Smooth muscle cell (in vitro differentiated cells): ENCODE measurements around the gene PCBP1. TPM values are rescaled to one million over a fixed set of nuclear protein-coding genes. Genes with fewer than 3 reads are reported as not detected.

Source experiments
- DNase-seq: peaks from one replicate; lab custom pipeline; 2025; ENCODE audit not compliant: unreplicated experiment; lab: John Stamatoyannopoulos, UW
- H2AFZ ChIP-seq: fragments of 200-600 bp; sonication (generic); 2 replicates; pipeline ENCODE4 v1.6.0; 2016; ENCODE audit warnings: antibody characterized with exemption, low read depth, mild to moderate bottlenecking
- H3F3A ChIP-seq: fragments of 200-600 bp; sonication (generic); 2 replicates; pipeline ENCODE4 v1.6.0; 2017; ENCODE audit warnings: antibody characterized with exemption, low read depth
- H3K27ac ChIP-seq: fragments of 200-600 bp; sonication (generic); 2 replicates; pipeline ENCODE4 v1.5.1; 2016; ENCODE audit warnings: low read depth, mild to moderate bottlenecking
- H3K27me3 ChIP-seq: fragments of 200-600 bp; sonication (generic); 2 replicates; pipeline ENCODE4 v1.6.1; 2016; ENCODE audit warnings: low read depth, mild to moderate bottlenecking
- H3K36me3 ChIP-seq: fragments of 200-600 bp; sonication (generic); 2 replicates; pipeline ENCODE4 v1.5.1; 2016; ENCODE audit warnings: low read depth
- H3K4me1 ChIP-seq: fragments of 200-600 bp; sonication (generic); 2 replicates; pipeline ENCODE4 v1.5.1; 2016; ENCODE audit warnings: low read depth
- H3K4me2 ChIP-seq: fragments of 200-600 bp; sonication (generic); 2 replicates; pipeline ENCODE4 v1.6.0; 2016; ENCODE audit warnings: mild to moderate bottlenecking
- H3K4me3 ChIP-seq: fragments of 200-600 bp; sonication (generic); 2 replicates; pipeline ENCODE4 v1.5.1; 2016; ENCODE audit warnings: mild to moderate bottlenecking
- H3K79me2 ChIP-seq: fragments of 200-600 bp; sonication (generic); 2 replicates; pipeline ENCODE4 v1.6.0; 2016; ENCODE audit warnings: low read depth, mild to moderate bottlenecking
- H3K9ac ChIP-seq: fragments of 200-600 bp; sonication (generic); 2 replicates; pipeline ENCODE4 v1.6.0; 2016; ENCODE audit warnings: low read depth
- H3K9me3 ChIP-seq: fragments of 200-600 bp; sonication (generic); replicated peaks from 2 replicates; pipeline ENCODE4 v1.5.1; 2016; ENCODE audit warnings: low read depth
- H4K20me1 ChIP-seq: fragments of 200-600 bp; sonication (generic); 2 replicates; pipeline ENCODE4 v1.6.0; 2016; ENCODE audit warnings: low read depth
- CTCF ChIP-seq: fragments of 200-600 bp; sonication (generic); IDR thresholded peaks from 2 replicates; pipeline ENCODE4 v1.5.1; 2017; ENCODE audit warnings: borderline replicate concordance, mild to moderate bottlenecking, antibody characterized with exemption; ENCODE audit not compliant: insufficient read depth, poor library complexity, severe bottlenecking
- WGBS: methylation state at CpG from one replicate; pipeline ENCODE4 v1.1.7; 2016; ENCODE audit warnings: low lambda C conversion rate; 5-methylcytosine and 5-hydroxymethylcytosine counted together
- polyA plus RNA-seq: library from polyadenylated mRNA; unstranded; fragments of >200 nt; fragmentation: Nextera tagmentation; extraction: Ambion mirVana; gene quantifications from 2 replicates; pipeline ENCODE4 v1.2.1, GENCODE V29; 2016
- total RNA-seq: library from RNA; depleted of rRNA; stranded (reverse); fragments of >200 nt; gene quantifications from 2 replicates; pipeline ENCODE4 v1.2.3, GENCODE V29; 2014

Gene PCBP1
- total and polyA plus RNA-seq, 2 experiments from 2014 or later = 109 to 145 TPM

GRCh38 chr2:70042246-70042645, 45.0 kb upstream of the PCBP1 start:
- H3K36me3 ChIP-seq = no peaks in the 10 kb centered on the region
- no peak overlapping the region for H2AFZ ChIP-seq
- H3K9me3 ChIP-seq = no peaks in the 10 kb centered on the region
- H3K4me2 ChIP-seq = no peak overlapping the region
- no peak overlapping the region for H3K27ac ChIP-seq
- no peak for TF ChIP-seq CTCF
- no peak overlapping the region for H3K9ac ChIP-seq
- no peaks in the 10 kb centered on the region for H3K27me3 ChIP-seq
- H3K4me3 ChIP-seq = no peak overlapping the region
- WGBS = 100% methylated on average over 2 of the region's 2 CpGs
- H3K4me1 ChIP-seq = no peaks in the 10 kb centered on the region
- no peaks in the 10 kb centered on the region for H4K20me1 ChIP-seq
- H3F3A ChIP-seq = no peaks in the 10 kb centered on the region
- DNase-seq = no peak
- H3K79me2 ChIP-seq = no peaks in the 10 kb centered on the region

GRCh38 chr2:70043252-70043875, 43.9 kb upstream of the PCBP1 start:
- 93% methylated on average over 9 of the region's 9 CpGs for WGBS
- Histone ChIP-seq H3F3A (no peaks in the 10 kb centered on the region), H3K9ac (no peak overlapping the region), H4K20me1 (no peaks in the 10 kb centered on the region), H3K9me3 (no peaks in the 10 kb centered on the region), H3K79me2 (no peaks in the 10 kb centered on the region), H3K4me3 (no peak overlapping the region), H2AFZ (no peak overlapping the region), H3K4me2 (no peak overlapping the region), H3K4me1 (no peaks in the 10 kb centered on the region), H3K27me3 (no peaks in the 10 kb centered on the region), H3K27ac (no peak overlapping the region), H3K36me3 (no peaks in the 10 kb centered on the region)
- TF ChIP-seq CTCF = no peak
- DNase-seq = no peak

GRCh38 chr2:70044290-70045040, 42.8 kb upstream of the PCBP1 start:
- 91% methylated on average over 15 of the region's 15 CpGs for WGBS
- TF ChIP-seq CTCF = no peak
- Histone ChIP-seq H3K27ac (no peak overlapping the region), H3K9me3 (no peaks in the 10 kb centered on the region), H3F3A (no peaks in the 10 kb centered on the region), H3K4me1 (no peaks in the 10 kb centered on the region), H2AFZ (no peak overlapping the region), H3K9ac (no peak overlapping the region), H3K4me2 (no peak overlapping the region), H4K20me1 (no peaks in the 10 kb centered on the region), H3K27me3 (no peaks in the 10 kb centered on the region), H3K4me3 (no peak overlapping the region), H3K36me3 (no peaks in the 10 kb centered on the region), H3K79me2 (no peaks in the 10 kb centered on the region)
- DNase-seq = no peak
